Glutamatergic neuron (in vitro differentiated cells): ENCODE measurements around the gene EHF. TPM values are rescaled to one million over a fixed set of nuclear protein-coding genes. Genes with fewer than 3 reads are reported as not detected.

Source experiments
- DNase-seq: peaks from one replicate; pipeline ENCODE4 v3.0.0; 2022
- H3K27ac Mint-ChIP-seq: one replicate; pipeline ENCODE4 v1.8.0; 2020; ENCODE audit warnings: mild to moderate bottlenecking, mixed read lengths, inconsistent platforms; ENCODE audit not compliant: unreplicated experiment
- H3K27me3 Mint-ChIP-seq: one replicate; pipeline ENCODE4 v1.8.0; 2020; ENCODE audit warnings: mild to moderate bottlenecking, moderate library complexity, mixed read lengths, inconsistent platforms; ENCODE audit not compliant: unreplicated experiment
- H3K36me3 Mint-ChIP-seq: one replicate; pipeline ENCODE4 v1.8.0; 2020; ENCODE audit warnings: mild to moderate bottlenecking, mixed read lengths, inconsistent platforms; ENCODE audit not compliant: unreplicated experiment
- H3K4me1 Mint-ChIP-seq: one replicate; pipeline ENCODE4 v1.8.0; 2020; ENCODE audit warnings: mild to moderate bottlenecking, low read depth, mixed read lengths, inconsistent platforms; ENCODE audit not compliant: unreplicated experiment
- H3K4me3 Mint-ChIP-seq: one replicate; pipeline ENCODE4 v1.8.0; 2020; ENCODE audit warnings: mild to moderate bottlenecking, mixed read lengths, inconsistent platforms; ENCODE audit not compliant: unreplicated experiment
- H3K9me3 Mint-ChIP-seq: one replicate; pipeline ENCODE4 v1.8.0; 2020; ENCODE audit warnings: mild to moderate bottlenecking, moderate library complexity, mixed read lengths, inconsistent platforms; ENCODE audit not compliant: unreplicated experiment
- total RNA-seq: library from RNA; stranded (reverse); fragmentation: NEBNext Ultra II Directional; extraction: Animal tissue kit (Norgen Biotek cat#: 25700); gene quantifications from one replicate; pipeline ENCODE4 v1.2.1, GENCODE V29; 2021; ENCODE audit not compliant: unreplicated experiment
- TF ChIP-seq, protein P1 (sequence below): fragments of 200-600 bp; sonication (generic); IDR thresholded peaks from one replicate; pipeline ENCODE4 v1.5.0; 2021; ENCODE audit not compliant: partially characterized antibody, unreplicated experiment

Gene EHF
- total RNA-seq, 1 donor from 2014 or later = not detected

- Mint-ChIP-seq H3K27me3 (no peaks in the 10 kb centered on the region), H3K9me3 (no peaks in the 10 kb centered on the region), H3K4me1 (no peaks in the 10 kb centered on the region), H3K36me3 (no peaks in the 10 kb centered on the region), H3K27ac (no peak overlapping the region), H3K4me3 (no peak overlapping the region)
- no peak for DNase-seq
- TF ChIP-seq, protein P1, sequence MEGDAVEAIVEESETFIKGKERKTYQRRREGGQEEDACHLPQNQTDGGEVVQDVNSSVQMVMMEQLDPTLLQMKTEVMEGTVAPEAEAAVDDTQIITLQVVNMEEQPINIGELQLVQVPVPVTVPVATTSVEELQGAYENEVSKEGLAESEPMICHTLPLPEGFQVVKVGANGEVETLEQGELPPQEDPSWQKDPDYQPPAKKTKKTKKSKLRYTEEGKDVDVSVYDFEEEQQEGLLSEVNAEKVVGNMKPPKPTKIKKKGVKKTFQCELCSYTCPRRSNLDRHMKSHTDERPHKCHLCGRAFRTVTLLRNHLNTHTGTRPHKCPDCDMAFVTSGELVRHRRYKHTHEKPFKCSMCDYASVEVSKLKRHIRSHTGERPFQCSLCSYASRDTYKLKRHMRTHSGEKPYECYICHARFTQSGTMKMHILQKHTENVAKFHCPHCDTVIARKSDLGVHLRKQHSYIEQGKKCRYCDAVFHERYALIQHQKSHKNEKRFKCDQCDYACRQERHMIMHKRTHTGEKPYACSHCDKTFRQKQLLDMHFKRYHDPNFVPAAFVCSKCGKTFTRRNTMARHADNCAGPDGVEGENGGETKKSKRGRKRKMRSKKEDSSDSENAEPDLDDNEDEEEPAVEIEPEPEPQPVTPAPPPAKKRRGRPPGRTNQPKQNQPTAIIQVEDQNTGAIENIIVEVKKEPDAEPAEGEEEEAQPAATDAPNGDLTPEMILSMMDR = no peak
Measured at GRCh38 chr11:34679681-34680080, 58.8 kb downstream of the EHF start.

DNA sequence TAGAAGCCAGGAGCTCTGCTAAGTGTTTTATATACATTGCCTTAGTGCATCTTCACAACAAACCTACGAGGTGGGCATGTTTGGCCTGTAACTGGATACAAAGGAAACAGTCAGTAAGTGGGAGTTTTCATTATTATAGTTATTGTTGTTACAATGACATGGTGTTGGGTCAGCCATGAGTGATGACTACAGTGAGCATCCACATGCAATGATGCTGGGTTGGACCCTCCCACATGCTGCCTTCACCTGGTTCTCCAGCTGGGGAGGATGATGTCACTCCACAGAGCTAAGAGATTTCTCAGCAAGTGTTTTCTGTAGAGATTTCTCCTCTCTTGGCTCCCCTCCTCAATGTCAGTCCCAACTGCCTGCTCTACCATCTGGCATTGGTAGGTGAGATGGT lies 59.3 kb downstream of the EHF start:
- no peaks in the 10 kb centered on the region for H3K36me3 Mint-ChIP-seq
- no peaks in the 10 kb centered on the region for H3K9me3 Mint-ChIP-seq
- TF ChIP-seq, protein P1 = no peak
- no peak overlapping the region for H3K4me3 Mint-ChIP-seq
- DNase-seq = no peak
- H3K27me3 Mint-ChIP-seq = no peaks in the 10 kb centered on the region
- no peaks in the 10 kb centered on the region for H3K4me1 Mint-ChIP-seq
- H3K27ac Mint-ChIP-seq = no peak overlapping the region

- no peaks in the 10 kb centered on the region for H3K4me1 Mint-ChIP-seq
- H3K4me3 Mint-ChIP-seq = no peak overlapping the region
- H3K27me3 Mint-ChIP-seq = no peaks in the 10 kb centered on the region
- H3K36me3 Mint-ChIP-seq = no peaks in the 10 kb centered on the region
- no peaks in the 10 kb centered on the region for H3K9me3 Mint-ChIP-seq
- DNase-seq = no peak
- no peak overlapping the region for H3K27ac Mint-ChIP-seq
- TF ChIP-seq, protein P1 = no peak
Measured at GRCh38 chr11:34680918-34681586, 60.2 kb downstream of the EHF start.

DNA sequence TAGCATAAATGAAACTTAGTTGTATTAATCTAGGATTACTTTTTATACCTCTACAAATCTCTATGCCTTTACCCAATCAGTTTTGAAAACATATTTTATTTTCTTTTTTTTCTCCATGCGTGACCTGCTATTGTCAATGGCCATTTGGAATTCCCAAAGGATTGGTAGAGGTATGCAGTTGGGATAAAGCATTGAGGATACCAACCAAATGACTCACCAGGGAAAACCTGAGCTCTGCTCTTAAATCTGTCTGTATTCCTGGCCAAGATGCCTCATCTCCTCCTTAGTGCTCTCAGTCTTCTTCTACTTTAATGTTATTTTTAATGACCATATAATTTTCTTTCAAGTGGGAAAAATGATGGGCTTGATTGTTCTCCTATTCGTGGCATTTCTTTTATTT lies 61.9 kb downstream of the EHF start:
- Mint-ChIP-seq H3K27me3 (no peaks in the 10 kb centered on the region), H3K36me3 (no peaks in the 10 kb centered on the region), H3K4me3 (no peak overlapping the region), H3K4me1 (no peaks in the 10 kb centered on the region), H3K9me3 (no peaks in the 10 kb centered on the region), H3K27ac (no peak overlapping the region)
- TF ChIP-seq, protein P1 = no peak
- no peak for DNase-seq

DNA sequence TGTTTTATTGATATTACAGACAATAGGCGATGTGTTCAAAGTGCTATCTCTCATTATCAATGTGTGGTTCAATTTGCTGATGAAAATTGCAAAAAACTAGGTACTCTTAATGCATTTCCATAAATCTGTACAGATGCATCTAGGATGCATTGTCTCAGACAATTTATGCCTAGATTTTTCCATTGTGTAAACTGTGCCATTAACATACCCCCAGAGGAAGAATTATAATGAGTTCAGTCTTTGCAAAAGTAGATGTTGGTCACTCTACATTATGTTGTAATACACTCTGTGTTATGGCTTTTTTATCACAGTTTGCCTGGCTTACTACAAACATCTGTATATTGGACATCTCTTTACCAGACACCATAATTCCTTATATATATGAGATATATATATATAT lies 62.5 kb downstream of the EHF start:
- H3K27me3 Mint-ChIP-seq = no peaks in the 10 kb centered on the region
- H3K36me3 Mint-ChIP-seq = no peaks in the 10 kb centered on the region
- H3K9me3 Mint-ChIP-seq = no peaks in the 10 kb centered on the region
- TF ChIP-seq, protein P1 = no peak
- H3K27ac Mint-ChIP-seq = no peak overlapping the region
- no peak overlapping the region for H3K4me3 Mint-ChIP-seq
- no peak for DNase-seq
- no peaks in the 10 kb centered on the region for H3K4me1 Mint-ChIP-seq
